ENCODE data around the gene GRHL1. TPM values are rescaled to one million over a fixed set of nuclear protein-coding genes. Genes with fewer than 3 reads are reported as not detected.

GRHL1 gene
- total RNA-seq, 6 experiments from 2014 or later = 0.46 to 0.76 (median 0.59) TPM

GRCh38 chr2:9990736-9991135, 39.2 kb downstream of the GRHL1 start:
- Mint-ChIP-seq H3K27ac (no peak overlapping the region), H3K9me3 (no peaks in the 10 kb centered on the region), H3K4me3 (no peak overlapping the region), H3K27me3 (ENCODE audit: insufficient read depth) (no peaks in the 10 kb centered on the region; the same call in 1 of the 2 replicates), H3K4me1 (ENCODE audit: low read depth) (peaks cover 39% of the 10 kb centered on the region), H3K36me3 (ENCODE audit: low read depth) (no peaks in the 10 kb centered on the region)
- TF ChIP-seq CTCF (IDR thresholded peaks at IDR 0.05) = no peak
- DNase-seq = no peak

DNA sequence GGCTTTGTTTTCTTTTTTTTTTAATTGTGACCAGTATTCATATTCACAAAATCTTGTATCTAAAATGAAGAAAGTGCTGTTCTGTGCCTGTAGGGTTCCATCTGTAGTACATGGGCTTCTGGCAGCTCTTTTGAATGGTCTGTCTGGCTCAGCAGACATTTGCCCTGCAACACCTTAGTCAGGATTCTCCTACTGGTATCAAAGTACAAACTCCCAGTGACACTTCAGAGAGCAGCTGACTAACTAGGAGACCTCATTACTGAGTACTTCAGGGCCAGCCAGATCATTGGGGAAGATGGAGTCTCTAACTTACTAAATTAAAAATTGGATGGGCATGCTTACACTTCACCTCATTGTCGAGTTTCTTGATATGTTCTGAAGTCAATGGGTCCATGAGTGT, 39.7 kb downstream of the GRHL1 start:
- no peak for TF ChIP-seq CTCF (IDR thresholded peaks at IDR 0.05)
- Mint-ChIP-seq H3K27ac (no peak overlapping the region), H3K4me3 (no peak overlapping the region), H3K4me1 (ENCODE audit: low read depth) (peaks cover 36% of the 10 kb centered on the region), H3K36me3 (ENCODE audit: low read depth) (no peaks in the 10 kb centered on the region), H3K9me3 (no peaks in the 10 kb centered on the region), H3K27me3 (ENCODE audit: insufficient read depth) (no peaks in the 10 kb centered on the region; the same call in 1 of the 2 replicates)
- no peak for DNase-seq

GRCh38 chr2:9991829-9992273, 40.4 kb downstream of the GRHL1 start:
- H3K9me3 Mint-ChIP-seq = no peaks in the 10 kb centered on the region
- no peak for TF ChIP-seq CTCF (IDR thresholded peaks at IDR 0.05)
- H3K4me1 Mint-ChIP-seq (ENCODE audit: low read depth) = peaks cover 36% of the 10 kb centered on the region
- H3K27me3 Mint-ChIP-seq (ENCODE audit: insufficient read depth) = no peaks in the 10 kb centered on the region; the same call in 1 of the 2 replicates
- DNase-seq = no peak
- no peak overlapping the region for H3K27ac Mint-ChIP-seq
- H3K4me3 Mint-ChIP-seq = no peak overlapping the region
- no peaks in the 10 kb centered on the region for H3K36me3 Mint-ChIP-seq (ENCODE audit: low read depth)

GRCh38 chr2:9992427-9993187, 41.1 kb downstream of the GRHL1 start:
- Mint-ChIP-seq H3K27ac (no peak overlapping the region), H3K27me3 (ENCODE audit: insufficient read depth) (no peaks in the 10 kb centered on the region; the same call in 1 of the 2 replicates), H3K4me3 (no peak overlapping the region), H3K9me3 (no peaks in the 10 kb centered on the region), H3K36me3 (ENCODE audit: low read depth) (no peaks in the 10 kb centered on the region), H3K4me1 (ENCODE audit: low read depth) (peaks cover 32% of the 10 kb centered on the region)
- no peak for TF ChIP-seq CTCF (IDR thresholded peaks at IDR 0.05)
- no peak for DNase-seq

DNA sequence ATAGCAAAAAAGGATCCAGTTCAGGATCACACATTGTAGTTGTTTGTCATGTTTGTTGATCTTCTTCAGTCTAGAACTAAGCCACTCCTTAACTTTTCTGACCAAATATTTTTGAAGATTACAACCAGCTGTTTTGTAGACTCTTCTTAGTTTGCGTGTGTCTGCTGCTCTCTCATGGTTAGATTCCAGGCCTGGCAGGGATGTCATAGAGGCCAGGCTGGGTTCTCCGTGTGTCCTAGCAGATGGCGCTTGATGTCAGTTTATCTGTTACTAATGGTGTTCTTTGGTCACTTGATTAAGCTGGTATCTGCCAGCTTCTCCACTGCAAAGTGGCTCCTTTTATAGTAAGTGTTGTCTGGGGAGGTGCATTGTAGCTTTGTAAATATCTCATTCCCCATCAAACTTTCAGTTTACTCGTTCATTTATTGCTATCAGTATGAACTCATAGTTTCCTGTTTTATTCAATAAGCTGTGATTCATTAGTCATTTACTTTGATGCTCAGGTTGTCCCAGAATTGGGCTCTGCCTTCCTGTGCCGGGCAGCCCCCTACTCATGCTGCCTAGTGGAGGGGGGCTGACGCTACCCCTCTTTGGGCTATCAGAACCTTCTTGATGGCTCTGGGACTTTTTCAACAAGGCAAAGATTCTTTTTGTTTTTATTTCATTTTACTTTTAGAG, 42.1 kb downstream of the GRHL1 start:
- peak; percentile 32 for DNase-seq
- Mint-ChIP-seq H3K36me3 (ENCODE audit: low read depth) (no peaks in the 10 kb centered on the region), H3K9me3 (no peaks in the 10 kb centered on the region), H3K4me1 (ENCODE audit: low read depth) (peaks cover 30% of the 10 kb centered on the region), H3K27me3 (ENCODE audit: insufficient read depth) (no peaks in the 10 kb centered on the region), H3K4me3 (no peak overlapping the region; the same call in 1 of the 2 replicates), H3K27ac (no peak overlapping the region)
- TF ChIP-seq CTCF (IDR thresholded peaks at IDR 0.05) = peak; percentile 33; the same call in 1 of the 2 replicates

All from HFFc6 (cell line).